Thoracic aorta (tissue), 2 donors: Measurements from ENCODE around the gene ADAM10. TPM values are rescaled to one million over a fixed set of nuclear protein-coding genes. Genes with fewer than 3 reads are reported as not detected.
"Not testable (repeated sequence)": the region's sequence is repeated elsewhere in the genome, so short reads cannot be mapped to it uniquely, and the experiment has no call there.

Experiments
- ATAC-seq: fragments of 150-250 bp; one replicate; pipeline ENCODE4 v1.8.0; 2017; ENCODE audit warnings: low read depth; ENCODE audit not compliant: insufficient number of reproducible peaks, low FRiP score
- DNase-seq: peaks from one replicate; pipeline ENCODE4 v3.0.0-alpha.2; 2020; ENCODE audit warnings: low spot score
- H3K27ac ChIP-seq, 2 donors: fragments of 200-600 bp; sonication (generic); 1 replicate in 1 of 2; 2 replicates in 1 of 2; pipeline ENCODE4 v1.5.1; 2016; ENCODE audit warnings: mild to moderate bottlenecking in 2 of 2, moderate library complexity in 2 of 2
- H3K27me3 ChIP-seq: fragments of 200-600 bp; sonication (generic); replicated peaks from 2 replicates; pipeline ENCODE4 v1.6.0; 2016; ENCODE audit warnings: mild to moderate bottlenecking; ENCODE audit not compliant: insufficient read depth
- H3K36me3 ChIP-seq: fragments of 200-600 bp; sonication (generic); one replicate; pipeline ENCODE4 v1.5.1; 2016
- H3K4me1 ChIP-seq, 2 donors: fragments of 200-600 bp; sonication (generic); 1 replicate in 1 of 2; 2 replicates in 1 of 2; pipeline versions ENCODE4 v1.5.1 to v1.6.0; 2016; ENCODE audit warnings: low read depth in 2 of 2, mild to moderate bottlenecking in 1 of 2; ENCODE audit not compliant: control insufficient read depth in 1 of 2
- H3K4me3 ChIP-seq: fragments of 200-600 bp; sonication (generic); 2 replicates; pipeline ENCODE4 v1.5.1; 2016; ENCODE audit warnings: mild to moderate bottlenecking
- H3K9me3 ChIP-seq: fragments of 200-600 bp; sonication (generic); 2 replicates; pipeline ENCODE4 v1.5.1; 2016
- total RNA-seq, 2 donors: library from RNA; depleted of rRNA; stranded (reverse); fragments of >200 nt; gene quantifications; one replicate each; pipeline versions ENCODE4 v1.1.0 to v1.2.3, GENCODE V29; 2016
- TF ChIP-seq, protein P1 (sequence below): fragments of 200-600 bp; sonication (generic); IDR thresholded peaks from one replicate; pipeline ENCODE4 v1.5.1; 2019; ENCODE audit warnings: antibody characterized with exemption

The ADAM10 gene
- total RNA-seq, 2 donors from 2014 or later = 41.2 to 63.1 TPM

DNA sequence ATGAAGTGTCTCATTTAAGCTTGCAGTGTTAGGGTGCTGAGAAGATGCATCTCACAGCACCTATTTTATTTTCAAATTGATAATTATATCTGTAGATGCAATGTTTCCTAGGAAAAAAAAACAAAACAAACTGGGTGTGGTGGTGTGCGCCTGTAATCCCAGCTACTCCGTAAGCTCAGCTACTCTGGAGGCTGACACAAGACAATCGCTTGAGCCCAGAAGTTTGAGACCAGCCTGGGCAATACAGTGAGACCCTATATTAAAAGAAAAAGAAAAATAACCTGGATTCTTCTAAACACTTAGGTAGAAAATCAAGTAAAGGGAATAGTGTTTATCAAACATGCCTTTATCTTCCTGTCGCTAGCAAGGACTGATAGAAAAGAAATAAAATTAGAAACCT is 23.5 kb upstream of the ADAM10 start:
- TF ChIP-seq, protein P1, sequence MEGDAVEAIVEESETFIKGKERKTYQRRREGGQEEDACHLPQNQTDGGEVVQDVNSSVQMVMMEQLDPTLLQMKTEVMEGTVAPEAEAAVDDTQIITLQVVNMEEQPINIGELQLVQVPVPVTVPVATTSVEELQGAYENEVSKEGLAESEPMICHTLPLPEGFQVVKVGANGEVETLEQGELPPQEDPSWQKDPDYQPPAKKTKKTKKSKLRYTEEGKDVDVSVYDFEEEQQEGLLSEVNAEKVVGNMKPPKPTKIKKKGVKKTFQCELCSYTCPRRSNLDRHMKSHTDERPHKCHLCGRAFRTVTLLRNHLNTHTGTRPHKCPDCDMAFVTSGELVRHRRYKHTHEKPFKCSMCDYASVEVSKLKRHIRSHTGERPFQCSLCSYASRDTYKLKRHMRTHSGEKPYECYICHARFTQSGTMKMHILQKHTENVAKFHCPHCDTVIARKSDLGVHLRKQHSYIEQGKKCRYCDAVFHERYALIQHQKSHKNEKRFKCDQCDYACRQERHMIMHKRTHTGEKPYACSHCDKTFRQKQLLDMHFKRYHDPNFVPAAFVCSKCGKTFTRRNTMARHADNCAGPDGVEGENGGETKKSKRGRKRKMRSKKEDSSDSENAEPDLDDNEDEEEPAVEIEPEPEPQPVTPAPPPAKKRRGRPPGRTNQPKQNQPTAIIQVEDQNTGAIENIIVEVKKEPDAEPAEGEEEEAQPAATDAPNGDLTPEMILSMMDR = no peak
- peak overlapping the region; percentile 95 for H3K4me3 ChIP-seq
- peak overlapping the region; percentile 94 to 98 for H3K27ac ChIP-seq
- H3K36me3 ChIP-seq = no peaks in the 10 kb centered on the region
- no peak for DNase-seq
- no peaks in the 10 kb centered on the region for H3K27me3 ChIP-seq
- H3K4me1 ChIP-seq = peaks cover 25 to 45% of the 10 kb centered on the region in 2 donors
- H3K9me3 ChIP-seq = no peaks in the 10 kb centered on the region
- no peak for ATAC-seq

DNA sequence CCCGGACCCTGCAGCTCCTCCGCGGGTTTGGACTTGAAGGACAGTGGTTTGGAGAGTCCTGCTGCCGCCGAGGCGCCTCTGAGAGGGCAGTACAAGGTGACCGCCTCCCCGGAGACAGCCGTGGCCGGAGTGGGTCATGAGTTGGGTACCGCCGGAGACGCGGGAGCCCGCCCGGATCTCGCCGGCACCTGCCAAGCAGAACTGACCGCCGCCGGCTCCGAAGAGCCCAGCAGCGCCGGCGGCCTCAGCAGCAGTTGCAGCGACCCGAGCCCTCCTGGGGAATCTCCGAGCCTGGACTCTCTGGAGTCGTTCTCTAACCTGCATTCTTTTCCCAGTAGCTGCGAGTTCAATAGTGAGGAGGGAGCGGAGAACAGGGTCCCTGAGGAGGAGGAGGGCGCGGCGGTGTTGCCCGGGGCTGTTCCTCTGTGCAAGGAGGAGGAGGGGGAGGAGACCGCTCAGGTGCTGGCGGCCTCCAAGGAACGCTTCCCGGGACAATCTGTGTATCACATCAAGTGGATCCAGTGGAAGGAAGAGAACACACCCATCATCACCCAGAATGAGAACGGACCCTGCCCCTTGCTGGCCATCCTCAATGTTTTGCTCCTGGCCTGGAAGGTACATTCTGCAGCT is 22.2 kb upstream of the ADAM10 start:
- ATAC-seq (peak; percentile 27), DNase-seq (no peak)
- Histone ChIP-seq H3K27ac (peak overlapping the region; percentile 94 to 98), H3K9me3 (no peaks in the 10 kb centered on the region), H3K27me3 (no peaks in the 10 kb centered on the region), H3K4me3 (peak overlapping the region; percentile 95), H3K4me1 (peaks cover 22 to 45% of the 10 kb centered on the region in 2 donors), H3K36me3 (no peaks in the 10 kb centered on the region)
- TF ChIP-seq, protein P1 = no peak

DNA sequence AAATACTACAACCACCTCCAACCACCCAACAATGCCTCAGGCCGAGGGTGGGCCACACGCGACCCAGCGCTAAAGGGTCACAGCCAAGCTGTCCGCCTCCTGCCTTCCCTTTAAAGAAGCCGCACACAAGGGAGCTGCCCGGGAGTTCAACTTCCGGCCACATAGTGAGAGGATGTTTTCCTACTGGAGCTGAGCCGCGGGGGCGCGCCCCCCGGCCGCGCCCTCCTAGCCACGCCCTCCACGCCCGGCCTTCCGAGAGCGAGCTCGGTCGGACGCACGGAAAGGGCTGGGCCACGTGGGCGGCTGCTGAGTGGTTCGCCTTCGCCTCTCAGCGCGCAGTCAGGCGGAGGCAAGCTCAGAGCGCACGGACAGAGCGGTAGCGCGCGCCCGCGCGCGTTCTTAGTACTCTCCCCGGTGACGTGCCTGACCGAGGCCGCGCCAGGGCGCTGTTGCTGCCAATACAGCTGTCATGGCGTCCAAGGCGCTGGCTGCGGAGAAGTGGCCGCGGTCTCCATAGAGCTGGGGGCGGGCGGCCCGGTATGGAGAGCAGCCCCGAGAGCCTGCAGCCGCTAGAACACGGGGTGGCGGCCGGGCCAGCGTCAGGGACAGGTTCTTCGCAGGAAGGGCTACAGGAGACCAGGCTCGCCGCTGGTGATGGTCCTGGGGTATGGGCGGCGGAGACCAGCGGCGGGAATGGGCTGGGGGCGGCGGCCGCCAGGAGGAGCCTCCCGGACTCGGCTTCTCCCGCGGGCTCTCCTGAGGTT is 21.5 kb upstream of the ADAM10 start, which contains the start of gene MINDY2:
TSS of gene MINDY2 (plus strand) at position 446 of the 764 bp plus-strand sequence. CDS start at position 540, 94 bp downstream.
- peaks cover 22 to 41% of the 10 kb centered on the region in 2 donors for H3K4me1 ChIP-seq
- H3K27ac ChIP-seq = peak within 1 kb of the TSS; percentile 94 to 98
- H3K27me3 ChIP-seq = no peaks in the 10 kb centered on the region
- H3K4me3 ChIP-seq = peak within 1 kb of the TSS; percentile 95
- TF ChIP-seq, protein P1 = no peak
- H3K36me3 ChIP-seq = no peaks in the 10 kb centered on the region
- DNase-seq (peak; percentile 88), ATAC-seq (peak; percentile 80)
- H3K9me3 ChIP-seq = no peaks in the 10 kb centered on the region

DNA sequence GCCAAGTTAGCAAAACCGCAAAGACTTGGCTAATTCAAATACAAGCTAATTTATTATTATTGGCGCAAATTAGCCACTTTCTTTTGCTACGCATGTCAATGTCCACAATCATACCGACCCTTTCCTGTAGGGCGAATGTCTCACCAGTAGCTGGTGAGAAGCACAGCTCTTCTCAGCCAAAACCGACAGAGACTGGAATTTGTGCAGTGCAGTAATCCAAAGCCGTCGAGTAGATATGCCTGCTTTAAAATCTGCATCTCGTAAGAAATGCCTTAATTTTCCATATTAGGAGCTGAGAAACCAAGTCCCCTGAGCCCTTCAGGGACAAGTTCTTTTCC is 21.0 kb upstream of the ADAM10 start:
- DNase-seq (no peak), ATAC-seq (peak; percentile 77)
- H3K27ac ChIP-seq = peak overlapping the region; percentile 92 to 98
- peak overlapping the region; percentile 95 for H3K4me3 ChIP-seq
- no peaks in the 10 kb centered on the region for H3K9me3 ChIP-seq
- TF ChIP-seq, protein P1 = peak; percentile 44
- peaks cover 22 to 37% of the 10 kb centered on the region in 2 donors for H3K4me1 ChIP-seq
- no peaks in the 10 kb centered on the region for H3K36me3 ChIP-seq
- H3K27me3 ChIP-seq = no peaks in the 10 kb centered on the region

DNA sequence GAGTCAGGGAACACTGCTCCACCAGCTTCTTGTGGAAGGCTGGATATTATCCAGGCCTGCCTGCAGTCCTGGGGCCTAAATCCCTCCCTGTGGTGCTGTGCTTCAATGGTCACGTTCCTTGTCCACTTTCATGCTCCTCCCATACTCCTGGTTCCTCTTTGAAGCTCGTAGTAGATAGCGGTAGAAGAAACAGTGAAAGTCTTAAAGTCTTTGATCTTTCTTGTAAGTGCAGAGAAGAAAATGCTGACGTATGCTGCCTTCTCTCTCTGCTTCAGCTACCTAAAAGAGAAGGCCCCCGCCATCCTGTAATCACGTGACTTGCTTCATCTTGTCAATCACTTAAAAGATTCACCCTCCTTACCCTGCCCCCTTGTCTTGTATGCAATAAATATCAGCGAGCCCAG is 19.1 kb upstream of the ADAM10 start:
- DNase-seq, H3K36me3 ChIP-seq, H3K27me3 ChIP-seq, H3K27ac ChIP-seq, ATAC-seq, H3K9me3 ChIP-seq, H3K4me3 ChIP-seq: not testable (repeated sequence)
- peaks cover 4 to 18% of the 10 kb centered on the region in 2 donors for H3K4me1 ChIP-seq
